Adipocyte (in vitro differentiated cells): ENCODE data around the gene SLC43A3.

Source experiments
- DNase-seq: peaks from one replicate; pipeline ENCODE4 v3.0.0-alpha.2; 2015; ENCODE audit warnings: low read depth
- H3K27me3 ChIP-seq: replicated peaks from 2 replicates; pipeline ENCODE4 v1.7.0; 2013; ENCODE audit warnings: mild to moderate bottlenecking, low read length, moderate library complexity; ENCODE audit not compliant: control insufficient read depth, insufficient read depth
- H3K36me3 ChIP-seq: 2 replicates; pipeline ENCODE4 v1.7.0; 2013; ENCODE audit warnings: low read length, mild to moderate bottlenecking, moderate library complexity; ENCODE audit not compliant: control insufficient read depth, insufficient read depth, severe bottlenecking
- H3K4me1 ChIP-seq: 2 replicates; pipeline ENCODE4 v1.7.0; 2013; ENCODE audit warnings: mild to moderate bottlenecking, low read length, moderate library complexity; ENCODE audit not compliant: control insufficient read depth, insufficient read depth
- H3K4me3 ChIP-seq: 2 replicates; pipeline ENCODE4 v1.7.0; 2013; ENCODE audit warnings: mild to moderate bottlenecking, low read length, moderate library complexity
- H3K9ac ChIP-seq: 2 replicates; pipeline ENCODE4 v1.7.0; 2013; ENCODE audit warnings: mild to moderate bottlenecking, low read length, moderate library complexity
- H3K9me3 ChIP-seq: 2 replicates; pipeline ENCODE4 v1.7.0; 2013; ENCODE audit warnings: mild to moderate bottlenecking, low read length, moderate library complexity; ENCODE audit not compliant: control insufficient read depth

The SLC43A3 gene

GRCh38 chr11:57402188-57403002 lies 24.5 kb downstream of the SLC43A3 start:
- peaks cover 19% of the 10 kb centered on the region for H3K4me1 ChIP-seq
- H3K36me3 ChIP-seq: peaks cover under 1% of the 10 kb centered on the region
- no peak for DNase-seq
- H3K4me3 ChIP-seq: no peak overlapping the region
- no peaks in the 10 kb centered on the region for H3K27me3 ChIP-seq
- no peaks in the 10 kb centered on the region for H3K9me3 ChIP-seq
- H3K9ac ChIP-seq: no peak overlapping the region

GRCh38 chr11:57399972-57400578 lies 26.8 kb downstream of the SLC43A3 start:
- H3K27me3 ChIP-seq: no peaks in the 10 kb centered on the region
- no peak for DNase-seq
- no peaks in the 10 kb centered on the region for H3K4me1 ChIP-seq
- no peak overlapping the region for H3K9ac ChIP-seq
- H3K36me3 ChIP-seq: no peaks in the 10 kb centered on the region
- H3K9me3 ChIP-seq: no peaks in the 10 kb centered on the region
- H3K4me3 ChIP-seq: no peak overlapping the region

GRCh38 chr11:57399221-57399620 lies 27.7 kb downstream of the SLC43A3 start:
- H3K4me3 ChIP-seq: no peak overlapping the region
- H3K27me3 ChIP-seq: no peaks in the 10 kb centered on the region
- no peak overlapping the region for H3K9ac ChIP-seq
- no peaks in the 10 kb centered on the region for H3K4me1 ChIP-seq
- no peak for DNase-seq
- H3K9me3 ChIP-seq: no peaks in the 10 kb centered on the region
- no peaks in the 10 kb centered on the region for H3K36me3 ChIP-seq

GRCh38 chr11:57397394-57397990 lies 29.4 kb downstream of the SLC43A3 start:
- Histone ChIP-seq H3K4me1 (no peaks in the 10 kb centered on the region), H3K9me3 (no peaks in the 10 kb centered on the region), H3K4me3 (no peak overlapping the region), H3K36me3 (no peaks in the 10 kb centered on the region), H3K9ac (no peak overlapping the region), H3K27me3 (no peaks in the 10 kb centered on the region)
- no peak for DNase-seq

GRCh38 chr11:57396744-57397143 lies 30.2 kb downstream of the SLC43A3 start:
- H3K4me3 ChIP-seq: no peak overlapping the region
- H3K36me3 ChIP-seq: no peaks in the 10 kb centered on the region
- no peaks in the 10 kb centered on the region for H3K27me3 ChIP-seq
- DNase-seq: no peak
- H3K9me3 ChIP-seq: no peaks in the 10 kb centered on the region
- H3K9ac ChIP-seq: no peak overlapping the region
- no peaks in the 10 kb centered on the region for H3K4me1 ChIP-seq

GRCh38 chr11:57395905-57396623 lies 30.9 kb downstream of the SLC43A3 start:
- H3K9me3 ChIP-seq: no peaks in the 10 kb centered on the region
- H3K27me3 ChIP-seq: no peaks in the 10 kb centered on the region
- no peak for DNase-seq

GRCh38 chr11:57394203-57394965 lies 32.5 kb downstream of the SLC43A3 start:
- Histone ChIP-seq H3K9me3 (no peaks in the 10 kb centered on the region), H3K4me1 (no peaks in the 10 kb centered on the region), H3K27me3 (no peaks in the 10 kb centered on the region), H3K4me3 (no peak overlapping the region), H3K9ac (no peak overlapping the region), H3K36me3 (no peaks in the 10 kb centered on the region)
- no peak for DNase-seq

More at GRCh38 chr11:57395905-57396623, 30.9 kb downstream of the SLC43A3 start:
- no peaks in the 10 kb centered on the region for H3K36me3 ChIP-seq
- no peak overlapping the region for H3K4me3 ChIP-seq
- no peak overlapping the region for H3K9ac ChIP-seq
- no peaks in the 10 kb centered on the region for H3K4me1 ChIP-seq

GRCh38 chr11:57392763-57393105 lies 34.2 kb downstream of the SLC43A3 start:
- Histone ChIP-seq H3K9ac (no peak overlapping the region), H3K27me3 (no peaks in the 10 kb centered on the region), H3K36me3 (no peaks in the 10 kb centered on the region), H3K4me3 (no peak overlapping the region), H3K9me3 (no peaks in the 10 kb centered on the region), H3K4me1 (no peaks in the 10 kb centered on the region)
- no peak for DNase-seq

- no peak for DNase-seq
- H3K27me3 ChIP-seq: no peaks in the 10 kb centered on the region
Observed at GRCh38 chr11:57392066-57392762, 34.7 kb downstream of the SLC43A3 start.

GRCh38 chr11:57391539-57391938 lies 35.4 kb downstream of the SLC43A3 start:
- Histone ChIP-seq H3K4me3 (no peak overlapping the region), H3K9me3 (no peaks in the 10 kb centered on the region), H3K9ac (no peak overlapping the region), H3K4me1 (peaks cover 5% of the 10 kb centered on the region), H3K36me3 (no peaks in the 10 kb centered on the region), H3K27me3 (no peaks in the 10 kb centered on the region)
- no peak for DNase-seq

More at GRCh38 chr11:57392066-57392762, 34.7 kb downstream of the SLC43A3 start:
- no peaks in the 10 kb centered on the region for H3K9me3 ChIP-seq
- H3K9ac ChIP-seq: no peak overlapping the region
- no peak overlapping the region for H3K4me3 ChIP-seq
- no peaks in the 10 kb centered on the region for H3K36me3 ChIP-seq
- no peaks in the 10 kb centered on the region for H3K4me1 ChIP-seq
